ENCODE measurements around the gene LAMTOR1. TPM values are rescaled to one million over a fixed set of nuclear protein-coding genes. Genes with fewer than 3 reads are reported as not detected.

Gene LAMTOR1
- total and polyA plus RNA-seq, 2 of the 8 experiments (the other 6 are each of a cell fraction or from before 2014, with no cell fraction given) = 82.1 to 160 TPM

- H3K4ac ChIP-seq (replicated peaks; ENCODE audit: insufficient read length, low read depth, low read length) = no peak overlapping the region
- no peak for DNase-seq (ENCODE audit: low read depth in 1 of 2, low spot score in 2 of 2)
- H2BK15ac ChIP-seq (ENCODE audit: low read length) = no peak overlapping the region
- FAIRE-seq = no peak
- CTCF ChIA-PET (ENCODE audit: partially characterized antibody) = no interaction called here
- H3K4me1 ChIP-seq (replicated peaks in 1 of 4; ENCODE audit: control insufficient read depth in 3 of 4, insufficient read depth in 4 of 4, low read length in 3 of 4) = no peaks in the 10 kb centered on the region
- H4K8ac ChIP-seq (ENCODE audit: extremely low read depth, insufficient read depth, low read length) = no peak overlapping the region
- H3K23ac ChIP-seq (ENCODE audit: insufficient read length) = no peak overlapping the region
- no peak overlapping the region for H3K56ac ChIP-seq (replicated peaks; ENCODE audit: insufficient read length, low read depth, low read length)
- no peak overlapping the region for H2AK5ac ChIP-seq (ENCODE audit: low read depth, low read length)
- no peak overlapping the region for H4K91ac ChIP-seq (replicated peaks; ENCODE audit: insufficient read length, low read length)
- POLR2A ChIA-PET (ENCODE audit: partially characterized antibody) = no interaction called here
- no peaks in the 10 kb centered on the region for H3K27me3 ChIP-seq (replicated peaks in 1 of 4; ENCODE audit: control insufficient read depth in 3 of 4, extremely low read depth in 1 of 4, insufficient read depth in 3 of 4, low read length in 3 of 4)
- H3K4me3 ChIP-seq (ENCODE audit: extremely low read depth in 1 of 4, insufficient read depth in 2 of 4, low read depth in 3 of 4, low read length in 4 of 4) = no peak overlapping the region
- H3K14ac ChIP-seq (ENCODE audit: insufficient read length) = no peak overlapping the region
- WGBS, 2 experiments (ENCODE audit: extremely low coverage in 1 of 2, insufficient coverage in 1 of 2, insufficient read length in 1 of 2, insufficient replicate concordance in 2 of 2, low coverage in 1 of 2, low lambda C conversion rate in 2 of 2, missing lambda C conversion rate in 1 of 2) = 93% methylated on average over 4 of the region's 4 CpGs; no CpG with 5 or more reads in 1 of the 2 experiments
- no peaks in the 10 kb centered on the region for H3K79me1 ChIP-seq (ENCODE audit: low read depth, low read length)
- no peaks in the 10 kb centered on the region for H3K9me3 ChIP-seq (ENCODE audit: insufficient read depth in 2 of 2, low read depth in 1 of 2, low read length in 1 of 2)
- H4K20me1 ChIP-seq (replicated peaks in 1 of 2; ENCODE audit: control insufficient read depth in 1 of 2, insufficient read depth in 2 of 2, low read length in 2 of 2) = no peaks in the 10 kb centered on the region
- H3K23me2 ChIP-seq (ENCODE audit: low read depth, low read length) = no peaks in the 10 kb centered on the region
- H3K27ac ChIP-seq (ENCODE audit: low read depth, low read length) = no peak overlapping the region
- no peak overlapping the region for H3K9ac ChIP-seq (replicated peaks in 1 of 4; ENCODE audit: extremely low read depth in 1 of 4, low read depth in 3 of 4, low read length in 3 of 4)
- H2BK20ac ChIP-seq (ENCODE audit: low read length) = no peak overlapping the region
- no peaks in the 10 kb centered on the region for H3K36me3 ChIP-seq (ENCODE audit: control insufficient read depth in 2 of 4, insufficient read depth in 4 of 4, low read length in 3 of 4)
- no peak overlapping the region for H2BK120ac ChIP-seq (replicated peaks; ENCODE audit: low read depth, low read length)
- no peak overlapping the region for H2BK5ac ChIP-seq (ENCODE audit: low read depth, low read length)
- H2AFZ ChIP-seq (ENCODE audit: low read length) = no peak overlapping the region
- no peak overlapping the region for H4K5ac ChIP-seq (ENCODE audit: insufficient read length, low read depth, low read length)
- no peak overlapping the region for H3K18ac ChIP-seq (ENCODE audit: extremely low read depth, low read length)
- no peak overlapping the region for H3K4me2 ChIP-seq (ENCODE audit: insufficient read depth in 1 of 2, low read depth in 2 of 2, low read length in 2 of 2)
- H3K79me2 ChIP-seq (ENCODE audit: control insufficient read depth in 1 of 2, insufficient read depth in 2 of 2, low read length in 2 of 2) = no peaks in the 10 kb centered on the region
- H2BK12ac ChIP-seq (ENCODE audit: low read depth, low read length) = no peak overlapping the region
- TF ChIP-seq ATF3 (IDR thresholded peaks at IDR 0.05; ENCODE audit: insufficient read depth, low read depth, low read length) (no peak), BCL11A (IDR thresholded peaks at IDR 0.05; ENCODE audit: low read depth in 2 of 2, low read length in 2 of 2) (no peak), TCF12 (IDR thresholded peaks at IDR 0.05; ENCODE audit: low read depth, low read length) (no peak), NRF1 (IDR thresholded peaks at IDR 0.05; ENCODE audit: low read depth, low read length) (no peak), POLR2AphosphoS5 (IDR thresholded peaks at IDR 0.05; ENCODE audit: low read depth, low read length) (no peak), CHD1 (IDR thresholded peaks at IDR 0.05; ENCODE audit: low read depth, low read length) (no peak), SP2 (IDR thresholded peaks at IDR 0.05; ENCODE audit: low read length) (no peak), SP1 (IDR thresholded peaks at IDR 0.05; ENCODE audit: low read depth, low read length) (no peak), JUN (IDR thresholded peaks at IDR 0.05; ENCODE audit: low read depth, low read length) (no peak), EZH2 (IDR thresholded peaks at IDR 0.05; ENCODE audit: low read depth, low read length, severe bottlenecking) (no peak), RFX5 (IDR thresholded peaks at IDR 0.05; ENCODE audit: borderline replicate concordance, low read depth, low read length) (no peak), ASH2L (IDR thresholded peaks at IDR 0.05; ENCODE audit: low read length) (no peak), FOSL1 (IDR thresholded peaks at IDR 0.05; ENCODE audit: insufficient read depth, low read depth, low read length) (no peak)
- TF ChIP-seq, protein P1, sequence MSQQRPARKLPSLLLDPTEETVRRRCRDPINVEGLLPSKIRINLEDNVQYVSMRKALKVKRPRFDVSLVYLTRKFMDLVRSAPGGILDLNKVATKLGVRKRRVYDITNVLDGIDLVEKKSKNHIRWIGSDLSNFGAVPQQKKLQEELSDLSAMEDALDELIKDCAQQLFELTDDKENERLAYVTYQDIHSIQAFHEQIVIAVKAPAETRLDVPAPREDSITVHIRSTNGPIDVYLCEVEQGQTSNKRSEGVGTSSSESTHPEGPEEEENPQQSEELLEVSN (IDR thresholded peaks at IDR 0.05) = no peak
- TF ChIP-seq, protein P2, sequence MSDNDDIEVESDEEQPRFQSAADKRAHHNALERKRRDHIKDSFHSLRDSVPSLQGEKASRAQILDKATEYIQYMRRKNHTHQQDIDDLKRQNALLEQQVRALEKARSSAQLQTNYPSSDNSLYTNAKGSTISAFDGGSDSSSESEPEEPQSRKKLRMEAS (IDR thresholded peaks at IDR 0.05) = no peak
These were observed 47.8 kb upstream of the LAMTOR1 start for GRCh38 chr11:72150882-72151281.
